Measurements from ENCODE around the gene MEGF11. TPM values are rescaled to one million over a fixed set of nuclear protein-coding genes. Genes with fewer than 3 reads are reported as not detected.

MEGF11 gene
- total RNA-seq, 2 experiments from 2014 or later: not detected

DNA sequence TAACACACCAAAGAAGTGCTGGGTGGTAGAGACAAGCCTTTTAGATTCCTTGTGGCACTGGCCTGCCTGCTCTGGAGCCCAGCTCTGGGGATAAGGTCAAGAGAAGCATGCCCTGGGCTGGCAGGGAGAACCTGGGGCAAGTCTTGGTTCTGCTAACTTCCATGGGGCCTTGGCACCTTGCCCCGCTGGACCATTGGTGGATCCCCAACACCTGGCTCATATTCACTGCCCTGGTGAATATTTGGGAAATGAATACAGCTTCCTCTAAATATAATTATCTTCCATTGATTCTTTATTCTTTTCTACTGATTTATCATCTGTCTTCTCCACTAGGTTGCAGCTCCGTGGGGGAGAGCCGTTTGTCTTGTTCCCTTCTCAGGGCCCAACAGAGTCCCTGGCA, 294.7 kb downstream of the MEGF11 start:
- POLR2A ChIA-PET: interaction anchor here (0.7 kb wide), 1 partner anchor 753 kb away, joined by 3 read pairs; no protein-coding TSS in a partner anchor
- H3K4me3 Mint-ChIP-seq: no peak overlapping the region

GRCh38 chr15:65957451-65957850, 296.1 kb downstream of the MEGF11 start:
- no peak overlapping the region for H3K27ac Mint-ChIP-seq
- H3K4me1 Mint-ChIP-seq (ENCODE audit: low read depth): no peaks in the 10 kb centered on the region
- ChIA-PET CTCF (no interaction called here), POLR2A (no interaction called here)
- H3K27me3 Mint-ChIP-seq (ENCODE audit: low read depth): peaks cover 19% of the 10 kb centered on the region
- DNase-seq (no peak), ATAC-seq (no peak)
- H3K4me3 Mint-ChIP-seq: no peak overlapping the region
- H3K36me3 Mint-ChIP-seq (ENCODE audit: low read depth): no peaks in the 10 kb centered on the region
- no peaks in the 10 kb centered on the region for H3K9me3 Mint-ChIP-seq (ENCODE audit: insufficient read depth)

More for the DNA sequence above, 294.7 kb downstream of the MEGF11 start:
- DNase-seq (no peak), ATAC-seq (no peak)
- Mint-ChIP-seq H3K4me1 (ENCODE audit: low read depth) (no peaks in the 10 kb centered on the region), H3K9me3 (ENCODE audit: insufficient read depth) (no peaks in the 10 kb centered on the region), H3K36me3 (ENCODE audit: low read depth) (no peaks in the 10 kb centered on the region), H3K27me3 (ENCODE audit: low read depth) (peaks cover 19% of the 10 kb centered on the region), H3K27ac (no peak overlapping the region)
- CTCF ChIA-PET: no interaction called here

GRCh38 chr15:65956899-65957298, 296.7 kb downstream of the MEGF11 start:
- H3K27me3 Mint-ChIP-seq (ENCODE audit: low read depth): peaks cover 19% of the 10 kb centered on the region
- DNase-seq (no peak), ATAC-seq (no peak)
- no peaks in the 10 kb centered on the region for H3K4me1 Mint-ChIP-seq (ENCODE audit: low read depth)
- no peaks in the 10 kb centered on the region for H3K36me3 Mint-ChIP-seq (ENCODE audit: low read depth)
- H3K4me3 Mint-ChIP-seq: no peak overlapping the region
- POLR2A ChIA-PET: no interaction called here
- CTCF ChIA-PET: no interaction called here
- no peak overlapping the region for H3K27ac Mint-ChIP-seq
- no peaks in the 10 kb centered on the region for H3K9me3 Mint-ChIP-seq (ENCODE audit: insufficient read depth)

- ATAC-seq (no peak), DNase-seq (no peak)
- no peaks in the 10 kb centered on the region for H3K9me3 Mint-ChIP-seq (ENCODE audit: insufficient read depth)
- POLR2A ChIA-PET: no interaction called here
- H3K27ac Mint-ChIP-seq: no peak overlapping the region
- CTCF ChIA-PET: no interaction called here
- H3K4me1 Mint-ChIP-seq (ENCODE audit: low read depth): peaks cover 1% of the 10 kb centered on the region
- no peaks in the 10 kb centered on the region for H3K36me3 Mint-ChIP-seq (ENCODE audit: low read depth)
- H3K27me3 Mint-ChIP-seq (ENCODE audit: low read depth): peaks cover 16% of the 10 kb centered on the region
- no peak overlapping the region for H3K4me3 Mint-ChIP-seq
Measured at GRCh38 chr15:65956307-65956706, 297.2 kb downstream of the MEGF11 start.

- Mint-ChIP-seq H3K4me1 (ENCODE audit: low read depth) (peaks cover 7% of the 10 kb centered on the region), H3K36me3 (ENCODE audit: low read depth) (no peaks in the 10 kb centered on the region), H3K27ac (no peak overlapping the region), H3K27me3 (ENCODE audit: low read depth) (peaks cover 12% of the 10 kb centered on the region), H3K4me3 (no peak overlapping the region), H3K9me3 (ENCODE audit: insufficient read depth) (no peaks in the 10 kb centered on the region)
- CTCF ChIA-PET: no interaction called here
- ATAC-seq (no peak), DNase-seq (no peak)
- POLR2A ChIA-PET: no interaction called here
Measured at GRCh38 chr15:65954289-65954741, 299.2 kb downstream of the MEGF11 start.

DNA sequence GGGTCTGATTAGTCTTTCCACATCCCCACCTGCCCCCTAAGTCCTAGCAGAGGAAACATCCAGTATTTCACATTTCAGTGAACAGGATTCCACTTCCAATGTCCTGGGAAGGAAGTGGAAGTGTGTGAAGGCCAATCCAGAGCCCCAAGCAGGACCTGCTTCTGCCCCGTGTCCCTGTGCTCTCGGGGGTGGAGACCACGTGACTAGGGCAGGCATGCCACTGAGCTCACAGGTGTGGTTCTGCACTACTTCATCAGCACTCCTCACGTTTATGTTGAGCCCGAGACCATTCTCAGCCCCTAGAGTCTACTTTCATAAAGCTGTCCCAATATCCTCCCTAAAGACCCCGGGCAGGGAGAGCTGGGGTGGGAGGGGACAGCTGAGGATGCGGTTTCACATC, 299.9 kb downstream of the MEGF11 start:
- Mint-ChIP-seq H3K27me3 (ENCODE audit: low read depth) (peaks cover 13% of the 10 kb centered on the region), H3K27ac (no peak overlapping the region), H3K4me1 (ENCODE audit: low read depth) (peaks cover 7% of the 10 kb centered on the region), H3K9me3 (ENCODE audit: insufficient read depth) (no peaks in the 10 kb centered on the region), H3K4me3 (no peak overlapping the region), H3K36me3 (ENCODE audit: low read depth) (no peaks in the 10 kb centered on the region)
- ATAC-seq (no peak), DNase-seq (no peak)
- CTCF ChIA-PET: no interaction called here
- POLR2A ChIA-PET: no interaction called here

DNA sequence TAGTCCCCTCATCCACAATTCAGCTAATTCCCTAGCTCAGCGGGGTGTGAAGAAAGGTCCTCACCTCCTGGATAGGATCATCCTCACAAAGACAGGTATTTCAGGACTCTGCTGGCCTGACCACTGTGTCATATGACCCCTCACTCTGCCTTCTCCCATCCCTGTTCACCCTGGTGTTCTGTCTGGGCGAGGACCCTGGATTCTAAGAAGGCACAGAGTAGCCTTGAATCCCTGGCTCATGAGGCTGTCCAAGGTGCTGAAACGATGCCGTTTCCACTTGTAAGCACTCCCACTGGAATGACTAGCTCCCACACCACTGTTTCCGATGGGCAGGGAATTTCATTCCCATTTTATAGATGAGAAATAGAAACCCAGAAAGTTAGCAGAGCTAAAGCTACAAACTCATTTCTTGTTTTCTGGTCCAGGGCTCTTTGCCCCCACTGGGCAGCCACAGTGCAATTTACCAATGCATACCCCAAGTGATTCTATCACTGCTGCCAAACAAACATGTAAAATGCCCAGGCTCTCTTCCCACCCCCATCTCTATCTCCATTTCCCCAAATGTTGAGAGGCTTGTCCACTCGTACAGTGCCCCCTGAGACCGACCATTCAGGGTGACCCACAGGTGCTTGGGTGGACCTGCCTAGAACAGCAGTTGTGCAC, 301.0 kb downstream of the MEGF11 start:
- CTCF ChIA-PET: interaction anchor here (0.6 kb wide), 1 partner anchor 95 kb away, joined by 3 read pairs; no protein-coding TSS in a partner anchor

DNA sequence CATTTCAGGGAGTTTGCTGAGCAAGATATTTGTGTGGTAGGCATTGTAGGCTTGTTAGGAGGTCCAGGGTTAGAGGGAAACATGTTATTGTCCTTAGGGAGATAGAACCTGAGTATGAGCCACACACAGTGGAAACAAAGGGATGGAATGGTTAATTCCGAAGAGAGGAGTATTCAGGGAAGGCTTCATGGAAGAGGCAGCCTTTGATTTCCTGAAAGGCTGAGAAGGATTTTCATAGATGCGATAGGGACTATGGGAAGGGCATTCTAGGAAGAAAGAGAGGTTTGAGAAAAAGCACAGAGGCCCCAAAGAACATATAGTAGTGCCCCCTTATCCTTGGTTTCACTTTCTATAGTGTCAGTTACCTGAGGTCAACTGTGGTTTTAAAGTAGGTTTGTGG, 302.5 kb downstream of the MEGF11 start:
- CTCF ChIA-PET: no interaction called here
- POLR2A ChIA-PET: no interaction called here
- DNase-seq: no peak
- no peak for ATAC-seq
- Mint-ChIP-seq H3K4me1 (ENCODE audit: low read depth) (peaks cover 7% of the 10 kb centered on the region), H3K9me3 (ENCODE audit: insufficient read depth) (no peaks in the 10 kb centered on the region), H3K27me3 (ENCODE audit: low read depth) (peaks cover 17% of the 10 kb centered on the region), H3K4me3 (no peak overlapping the region), H3K36me3 (ENCODE audit: low read depth) (no peaks in the 10 kb centered on the region), H3K27ac (no peak overlapping the region)

More for the DNA sequence above, 301.0 kb downstream of the MEGF11 start:
- H3K9me3 Mint-ChIP-seq (ENCODE audit: insufficient read depth): no peaks in the 10 kb centered on the region
- POLR2A ChIA-PET: no interaction called here
- H3K27ac Mint-ChIP-seq: no peak overlapping the region
- H3K4me3 Mint-ChIP-seq: no peak overlapping the region
- no peaks in the 10 kb centered on the region for H3K36me3 Mint-ChIP-seq (ENCODE audit: low read depth)
- ATAC-seq (no peak), DNase-seq (peak; percentile 33)
- H3K27me3 Mint-ChIP-seq (ENCODE audit: low read depth): peaks cover 18% of the 10 kb centered on the region
- H3K4me1 Mint-ChIP-seq (ENCODE audit: low read depth): peaks cover 7% of the 10 kb centered on the region

- ATAC-seq (no peak), DNase-seq (no peak)
- Mint-ChIP-seq H3K36me3 (ENCODE audit: low read depth) (no peaks in the 10 kb centered on the region), H3K9me3 (ENCODE audit: insufficient read depth) (no peaks in the 10 kb centered on the region), H3K27me3 (ENCODE audit: low read depth) (peaks cover 17% of the 10 kb centered on the region), H3K4me1 (ENCODE audit: low read depth) (peaks cover 7% of the 10 kb centered on the region), H3K4me3 (no peak overlapping the region), H3K27ac (no peak overlapping the region)
- POLR2A ChIA-PET: interaction anchor here (1.1 kb wide), 1 partner anchor 875 kb away, joined by 4 read pairs; no protein-coding TSS in a partner anchor
- CTCF ChIA-PET: interaction anchor here (0.8 kb wide), 1 partner anchor 13 kb away, joined by 3 read pairs; no protein-coding TSS in a partner anchor
Measured at GRCh38 chr15:65949491-65949890, 304.1 kb downstream of the MEGF11 start.

GRCh38 chr15:65949011-65949410, 304.5 kb downstream of the MEGF11 start:
- Mint-ChIP-seq H3K9me3 (ENCODE audit: insufficient read depth) (no peaks in the 10 kb centered on the region), H3K36me3 (ENCODE audit: low read depth) (no peaks in the 10 kb centered on the region), H3K27ac (no peak overlapping the region), H3K4me1 (ENCODE audit: low read depth) (peaks cover 9% of the 10 kb centered on the region), H3K4me3 (no peak overlapping the region), H3K27me3 (ENCODE audit: low read depth) (peaks cover 19% of the 10 kb centered on the region)
- DNase-seq: no peak
- ATAC-seq: no peak
- ChIA-PET POLR2A (interaction anchor here (1.1 kb wide), 1 partner anchor 876 kb away, joined by 4 read pairs; no protein-coding TSS in a partner anchor), CTCF (interaction anchor here (0.8 kb wide), 1 partner anchor 13 kb away, joined by 3 read pairs; no protein-coding TSS in a partner anchor)

DNA sequence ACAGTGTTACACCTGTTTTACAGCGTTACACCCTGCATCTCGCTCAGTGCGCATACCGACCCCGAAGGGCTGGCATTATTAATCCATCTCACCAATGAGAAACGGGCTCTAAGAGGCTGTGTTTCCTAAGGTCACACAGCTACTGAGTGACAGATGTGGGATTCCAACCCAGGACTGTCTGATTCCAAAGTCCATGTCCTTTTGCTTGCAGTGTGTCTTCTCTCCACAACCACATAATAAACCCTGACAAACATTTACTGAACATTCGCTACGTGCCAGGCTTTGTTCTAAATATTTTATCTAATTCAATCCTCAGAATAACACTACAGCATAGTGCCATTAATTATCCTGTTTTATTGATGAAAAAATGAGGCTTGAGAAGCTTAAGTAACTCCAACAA, 305.2 kb downstream of the MEGF11 start:
- Mint-ChIP-seq H3K27me3 (ENCODE audit: low read depth) (peaks cover 25% of the 10 kb centered on the region), H3K9me3 (ENCODE audit: insufficient read depth) (no peaks in the 10 kb centered on the region), H3K4me3 (no peak overlapping the region), H3K4me1 (ENCODE audit: low read depth) (peaks cover 10% of the 10 kb centered on the region), H3K36me3 (ENCODE audit: low read depth) (no peaks in the 10 kb centered on the region), H3K27ac (no peak overlapping the region)
- ATAC-seq (no peak), DNase-seq (no peak)
- CTCF ChIA-PET: interaction anchor here (0.8 kb wide), 1 partner anchor 12 kb away, joined by 3 read pairs; no protein-coding TSS in a partner anchor
- POLR2A ChIA-PET: interaction anchor here (1.1 kb wide), 1 partner anchor 876 kb away, joined by 4 read pairs; no protein-coding TSS in a partner anchor

DNA sequence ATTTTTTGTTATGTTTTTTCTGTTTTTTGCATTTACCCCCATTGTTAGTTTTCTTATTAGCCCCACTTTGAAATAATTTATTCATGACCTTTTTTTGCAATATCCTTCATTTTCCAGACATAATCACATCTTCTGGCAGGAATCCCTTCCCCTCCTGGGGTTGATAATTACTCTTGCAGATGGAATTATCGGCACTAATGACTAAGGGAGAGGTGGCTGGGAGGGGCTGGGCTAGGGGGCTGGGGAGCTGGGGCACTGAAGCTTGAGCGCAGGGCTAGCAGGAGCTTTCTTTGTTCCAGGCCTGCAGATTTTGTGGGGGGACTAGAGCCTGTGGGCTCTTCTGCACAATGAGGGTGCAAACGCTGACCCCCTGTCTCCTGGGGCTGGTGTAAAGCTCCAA, 306.5 kb downstream of the MEGF11 start:
- ATAC-seq: no peak
- Mint-ChIP-seq H3K9me3 (ENCODE audit: insufficient read depth) (no peaks in the 10 kb centered on the region), H3K36me3 (ENCODE audit: low read depth) (no peaks in the 10 kb centered on the region), H3K27me3 (ENCODE audit: low read depth) (peaks cover 21% of the 10 kb centered on the region), H3K4me1 (ENCODE audit: low read depth) (peaks cover 17% of the 10 kb centered on the region), H3K27ac (no peak overlapping the region), H3K4me3 (no peak overlapping the region)
- no peak for DNase-seq
- ChIA-PET CTCF (no interaction called here), POLR2A (no interaction called here)

All from activated CD8-positive, alpha-beta T cell treated with anti-CD3 and anti-CD28 coated beads, Interleukin-2, amount 10 ng/mL, durations not matched to agents 7 days and 5 days (primary cell).